SK-N-SH treated with all-trans-retinoic acid at 6 μM for 48 hours (cell line): Measurements from ENCODE around the gene TEN1.

Experiments
- ATAC-seq: fragments of 200-7000 bp; cut with Tn5 transposase; 3 replicates; pipeline ENCODE4 v1.9.1; 2020; ENCODE audit warnings: mild to moderate bottlenecking, moderate library complexity
- ARNTL ChIP-seq: fragments of 450-650 bp; formaldehyde crosslinking; IDR thresholded peaks from 2 replicates; pipeline ENCODE4 v1.5.0; 2020; ENCODE audit warnings: low read depth, mild to moderate bottlenecking, moderate library complexity, borderline replicate concordance
- BACH2 ChIP-seq: fragments of 250-450 bp; sonication (Bioruptor Pico); IDR thresholded peaks from 2 replicates; pipeline ENCODE4 v1.9.0; 2021; ENCODE audit warnings: mild to moderate bottlenecking, borderline replicate concordance
- CSDC2 ChIP-seq: fragments of 250-450 bp; sonication (Bioruptor Pico); IDR thresholded peaks from 2 replicates; pipeline ENCODE4 v1.5.0; 2020; ENCODE audit warnings: mild to moderate bottlenecking, moderate library complexity
- ESRRG ChIP-seq: fragments of 250-450 bp; sonication (Bioruptor Pico); IDR thresholded peaks from 2 replicates; pipeline ENCODE4 v1.6.1; 2021; ENCODE audit warnings: mild to moderate bottlenecking
- GLIS3 ChIP-seq: fragments of 250-450 bp; sonication (Bioruptor Pico); IDR thresholded peaks from 2 replicates; pipeline ENCODE4 v1.5.0; 2020; ENCODE audit warnings: mild to moderate bottlenecking, moderate library complexity
- ISL1 ChIP-seq: fragments of 250-450 bp; sonication (Bioruptor Pico); IDR thresholded peaks from 2 replicates; pipeline ENCODE4 v2.1.2; 2022; ENCODE audit warnings: mild to moderate bottlenecking, moderate library complexity
- OSR1 ChIP-seq: fragments of 250-450 bp; sonication (Bioruptor Pico); IDR thresholded peaks from 2 replicates; pipeline ENCODE4 v1.8.0; 2022; ENCODE audit warnings: moderate library complexity, mild to moderate bottlenecking, inconsistent platforms
- PPARA ChIP-seq: fragments of 250-450 bp; sonication (Bioruptor Pico); IDR thresholded peaks from 2 replicates; pipeline ENCODE4 v1.5.0; 2020; ENCODE audit warnings: mild to moderate bottlenecking, borderline replicate concordance
- RARB ChIP-seq: fragments of 250-450 bp; sonication (Bioruptor Pico); IDR thresholded peaks from 2 replicates; pipeline ENCODE4 v1.8.0; 2021; ENCODE audit warnings: mild to moderate bottlenecking, moderate library complexity
- SNAI2 ChIP-seq: fragments of 250-450 bp; sonication (Bioruptor Pico); IDR thresholded peaks from 2 replicates; pipeline ENCODE4 v1.5.0; 2020; ENCODE audit warnings: mild to moderate bottlenecking, moderate library complexity
- TOX ChIP-seq: fragments of 250-450 bp; sonication (Bioruptor Pico); IDR thresholded peaks from 2 replicates; pipeline ENCODE4 v1.8.0; 2021; ENCODE audit warnings: mild to moderate bottlenecking, moderate library complexity, borderline replicate concordance
- ZC3H10 ChIP-seq: fragments of 250-450 bp; sonication (Bioruptor Pico); IDR thresholded peaks from 2 replicates; pipeline ENCODE4 v1.5.1; 2021; ENCODE audit warnings: mild to moderate bottlenecking, moderate library complexity
- ZFP3 ChIP-seq: fragments of 250-450 bp; sonication (Bioruptor Pico); IDR thresholded peaks from 2 replicates; pipeline ENCODE4 v1.5.0; 2020; ENCODE audit warnings: mild to moderate bottlenecking, moderate library complexity
- ZNF70 ChIP-seq: fragments of 450-650 bp; formaldehyde crosslinking; IDR thresholded peaks from 2 replicates; pipeline ENCODE4 v1.5.0; 2020; ENCODE audit warnings: mild to moderate bottlenecking, moderate library complexity
- ZNF8 ChIP-seq: fragments of 450-650 bp; formaldehyde crosslinking; IDR thresholded peaks from 2 replicates; pipeline ENCODE4 v1.5.0; 2020; ENCODE audit warnings: mild to moderate bottlenecking, moderate library complexity
- TF ChIP-seq, protein P1 (sequence below): fragments of 250-450 bp; sonication (Bioruptor Pico); IDR thresholded peaks from 2 replicates; pipeline ENCODE4 v1.8.0; 2020; ENCODE audit warnings: mild to moderate bottlenecking, moderate library complexity, borderline replicate concordance
- TF ChIP-seq, protein P2 (sequence below): fragments of 250-450 bp; sonication (Bioruptor Pico); IDR thresholded peaks from 2 replicates; pipeline ENCODE4 v1.5.0; 2020; ENCODE audit warnings: mild to moderate bottlenecking, moderate library complexity
- TF ChIP-seq, protein P3 (sequence below): fragments of 250-450 bp; sonication (Bioruptor Pico); IDR thresholded peaks from 2 replicates; pipeline ENCODE4 v1.5.1; 2021; ENCODE audit warnings: mild to moderate bottlenecking, moderate library complexity
- TF ChIP-seq, protein P4 (sequence below): fragments of 250-450 bp; sonication (Bioruptor Pico); IDR thresholded peaks from 2 replicates; pipeline ENCODE4 v1.8.0; 2021; ENCODE audit warnings: low read depth, mild to moderate bottlenecking, moderate library complexity, borderline replicate concordance

The TEN1 gene

DNA sequence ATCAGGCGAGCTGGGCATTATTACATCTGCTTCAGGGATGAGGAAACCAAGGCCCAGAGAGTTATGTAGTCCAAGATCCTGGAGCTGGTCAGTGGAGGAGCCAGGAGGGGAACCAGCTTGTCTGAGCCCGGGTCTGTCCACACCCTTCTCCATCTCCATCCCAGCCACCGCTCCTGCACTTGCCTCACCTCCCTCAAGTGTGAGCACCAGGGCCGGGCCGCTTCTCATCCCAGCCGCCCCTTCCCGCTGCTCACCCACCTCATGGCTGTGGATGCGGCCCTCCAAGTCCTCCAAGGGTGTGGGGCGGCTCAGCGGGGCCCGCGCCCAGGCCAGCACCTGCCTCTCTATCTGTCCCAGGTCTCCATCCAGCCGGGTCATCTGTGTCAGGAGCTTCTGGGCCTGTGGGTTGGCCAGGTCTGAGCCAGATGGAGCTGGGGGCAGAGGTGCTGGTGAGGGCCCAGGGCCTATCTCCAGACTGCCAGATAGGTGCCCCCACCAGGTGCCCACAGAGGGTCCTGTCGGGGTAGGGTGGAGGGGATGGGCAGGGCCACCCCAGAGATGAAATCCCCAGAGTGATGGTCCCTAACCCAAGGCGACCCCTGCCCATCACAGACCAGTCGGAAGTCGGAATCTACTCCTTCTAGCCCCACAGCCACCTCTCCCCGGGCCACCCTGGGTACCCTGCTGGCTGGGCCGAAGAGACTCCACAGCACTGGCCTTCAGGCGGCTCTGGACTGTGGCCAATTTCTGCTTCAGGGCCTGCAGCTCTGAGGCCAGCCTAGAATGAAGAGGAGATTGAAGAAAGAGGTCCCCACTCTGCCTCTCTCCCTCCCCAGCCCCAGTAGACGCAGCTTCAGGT, 38.7 kb downstream of the TEN1 start:
- ATAC-seq: no peak
- TF ChIP-seq ZC3H10 (no peak), ZFP3 (CRISPR knock-in tag) (no peak), ZNF70 (CRISPR knock-in tag) (no peak), OSR1 (CRISPR knock-in tag) (no peak), RARB (no peak), TOX (CRISPR knock-in tag) (no peak), CSDC2 (CRISPR knock-in tag) (no peak), ZNF8 (CRISPR knock-in tag) (no peak), BACH2 (CRISPR knock-in tag) (no peak), ARNTL (CRISPR knock-in tag) (no peak), PPARA (CRISPR knock-in tag) (no peak)
- TF ChIP-seq, protein P1, sequence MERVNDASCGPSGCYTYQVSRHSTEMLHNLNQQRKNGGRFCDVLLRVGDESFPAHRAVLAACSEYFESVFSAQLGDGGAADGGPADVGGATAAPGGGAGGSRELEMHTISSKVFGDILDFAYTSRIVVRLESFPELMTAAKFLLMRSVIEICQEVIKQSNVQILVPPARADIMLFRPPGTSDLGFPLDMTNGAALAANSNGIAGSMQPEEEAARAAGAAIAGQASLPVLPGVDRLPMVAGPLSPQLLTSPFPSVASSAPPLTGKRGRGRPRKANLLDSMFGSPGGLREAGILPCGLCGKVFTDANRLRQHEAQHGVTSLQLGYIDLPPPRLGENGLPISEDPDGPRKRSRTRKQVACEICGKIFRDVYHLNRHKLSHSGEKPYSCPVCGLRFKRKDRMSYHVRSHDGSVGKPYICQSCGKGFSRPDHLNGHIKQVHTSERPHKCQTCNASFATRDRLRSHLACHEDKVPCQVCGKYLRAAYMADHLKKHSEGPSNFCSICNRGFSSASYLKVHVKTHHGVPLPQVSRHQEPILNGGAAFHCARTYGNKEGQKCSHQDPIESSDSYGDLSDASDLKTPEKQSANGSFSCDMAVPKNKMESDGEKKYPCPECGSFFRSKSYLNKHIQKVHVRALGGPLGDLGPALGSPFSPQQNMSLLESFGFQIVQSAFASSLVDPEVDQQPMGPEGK (CRISPR knock-in tag): no peak
- TF ChIP-seq, protein P2, sequence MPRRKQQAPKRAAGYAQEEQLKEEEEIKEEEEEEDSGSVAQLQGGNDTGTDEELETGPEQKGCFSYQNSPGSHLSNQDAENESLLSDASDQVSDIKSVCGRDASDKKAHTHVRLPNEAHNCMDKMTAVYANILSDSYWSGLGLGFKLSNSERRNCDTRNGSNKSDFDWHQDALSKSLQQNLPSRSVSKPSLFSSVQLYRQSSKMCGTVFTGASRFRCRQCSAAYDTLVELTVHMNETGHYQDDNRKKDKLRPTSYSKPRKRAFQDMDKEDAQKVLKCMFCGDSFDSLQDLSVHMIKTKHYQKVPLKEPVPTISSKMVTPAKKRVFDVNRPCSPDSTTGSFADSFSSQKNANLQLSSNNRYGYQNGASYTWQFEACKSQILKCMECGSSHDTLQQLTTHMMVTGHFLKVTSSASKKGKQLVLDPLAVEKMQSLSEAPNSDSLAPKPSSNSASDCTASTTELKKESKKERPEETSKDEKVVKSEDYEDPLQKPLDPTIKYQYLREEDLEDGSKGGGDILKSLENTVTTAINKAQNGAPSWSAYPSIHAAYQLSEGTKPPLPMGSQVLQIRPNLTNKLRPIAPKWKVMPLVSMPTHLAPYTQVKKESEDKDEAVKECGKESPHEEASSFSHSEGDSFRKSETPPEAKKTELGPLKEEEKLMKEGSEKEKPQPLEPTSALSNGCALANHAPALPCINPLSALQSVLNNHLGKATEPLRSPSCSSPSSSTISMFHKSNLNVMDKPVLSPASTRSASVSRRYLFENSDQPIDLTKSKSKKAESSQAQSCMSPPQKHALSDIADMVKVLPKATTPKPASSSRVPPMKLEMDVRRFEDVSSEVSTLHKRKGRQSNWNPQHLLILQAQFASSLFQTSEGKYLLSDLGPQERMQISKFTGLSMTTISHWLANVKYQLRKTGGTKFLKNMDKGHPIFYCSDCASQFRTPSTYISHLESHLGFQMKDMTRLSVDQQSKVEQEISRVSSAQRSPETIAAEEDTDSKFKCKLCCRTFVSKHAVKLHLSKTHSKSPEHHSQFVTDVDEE (CRISPR knock-in tag): no peak

DNA sequence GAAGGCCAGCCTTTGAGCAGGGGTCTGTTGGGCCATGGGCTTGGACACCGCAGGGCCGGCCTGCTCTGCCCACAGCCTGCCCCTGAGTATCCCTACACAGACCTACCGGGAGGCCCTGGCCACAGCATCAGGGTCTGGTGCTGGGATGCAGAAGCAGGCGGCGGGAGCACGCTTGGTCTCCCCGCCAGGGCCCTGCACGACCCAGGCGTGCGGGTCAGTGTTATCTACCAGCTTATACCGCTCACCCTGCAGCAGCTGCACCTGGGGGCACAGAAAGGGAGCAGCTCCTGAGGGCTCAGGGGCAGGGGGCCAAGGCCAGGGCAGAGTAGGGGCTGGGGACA, 39.3 kb downstream of the TEN1 start:
- ATAC-seq: no peak
- TF ChIP-seq, protein P3, sequence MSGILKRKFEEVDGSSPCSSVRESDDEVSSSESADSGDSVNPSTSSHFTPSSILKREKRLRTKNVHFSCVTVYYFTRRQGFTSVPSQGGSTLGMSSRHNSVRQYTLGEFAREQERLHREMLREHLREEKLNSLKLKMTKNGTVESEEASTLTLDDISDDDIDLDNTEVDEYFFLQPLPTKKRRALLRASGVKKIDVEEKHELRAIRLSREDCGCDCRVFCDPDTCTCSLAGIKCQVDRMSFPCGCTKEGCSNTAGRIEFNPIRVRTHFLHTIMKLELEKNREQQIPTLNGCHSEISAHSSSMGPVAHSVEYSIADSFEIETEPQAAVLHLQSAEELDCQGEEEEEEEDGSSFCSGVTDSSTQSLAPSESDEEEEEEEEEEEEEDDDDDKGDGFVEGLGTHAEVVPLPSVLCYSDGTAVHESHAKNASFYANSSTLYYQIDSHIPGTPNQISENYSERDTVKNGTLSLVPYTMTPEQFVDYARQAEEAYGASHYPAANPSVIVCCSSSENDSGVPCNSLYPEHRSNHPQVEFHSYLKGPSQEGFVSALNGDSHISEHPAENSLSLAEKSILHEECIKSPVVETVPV: no peak
- no peak for TF ChIP-seq GLIS3 (CRISPR knock-in tag)
- TF ChIP-seq, protein P2 (CRISPR knock-in tag): no peak
- TF ChIP-seq, protein P1 (CRISPR knock-in tag): no peak
- TF ChIP-seq ZNF70 (CRISPR knock-in tag): no peak
- no peak for TF ChIP-seq ESRRG
- TF ChIP-seq, all 23 proteins: peak for 0

DNA sequence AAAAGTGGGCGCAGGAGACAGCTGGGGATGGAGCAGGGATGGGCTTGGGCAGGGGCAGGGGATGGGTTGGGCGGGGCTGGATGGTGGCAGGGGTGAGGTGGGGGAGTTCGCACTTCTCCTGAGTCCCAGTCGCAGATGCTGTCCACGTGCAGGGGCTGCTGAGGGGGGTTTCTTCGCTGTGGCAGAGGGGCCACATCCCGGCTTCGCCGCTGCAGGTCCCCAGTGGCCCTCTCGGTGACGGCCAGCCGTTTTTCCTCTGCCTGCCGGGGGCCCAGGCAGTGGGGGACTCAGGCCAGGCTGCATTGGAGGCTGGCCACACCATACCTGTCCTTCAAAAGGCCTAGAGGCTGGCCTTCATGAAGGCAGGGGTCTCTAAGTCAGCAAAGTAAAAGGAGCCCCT, 39.8 kb downstream of the TEN1 start:
- no peak for ATAC-seq
- no peak for TF ChIP-seq ISL1 (CRISPR knock-in tag)
- TF ChIP-seq SNAI2 (CRISPR knock-in tag): no peak
- no peak for TF ChIP-seq ZC3H10
- TF ChIP-seq, protein P2 (CRISPR knock-in tag): no peak
- no peak for TF ChIP-seq ARNTL (CRISPR knock-in tag)
- TF ChIP-seq, protein P4, sequence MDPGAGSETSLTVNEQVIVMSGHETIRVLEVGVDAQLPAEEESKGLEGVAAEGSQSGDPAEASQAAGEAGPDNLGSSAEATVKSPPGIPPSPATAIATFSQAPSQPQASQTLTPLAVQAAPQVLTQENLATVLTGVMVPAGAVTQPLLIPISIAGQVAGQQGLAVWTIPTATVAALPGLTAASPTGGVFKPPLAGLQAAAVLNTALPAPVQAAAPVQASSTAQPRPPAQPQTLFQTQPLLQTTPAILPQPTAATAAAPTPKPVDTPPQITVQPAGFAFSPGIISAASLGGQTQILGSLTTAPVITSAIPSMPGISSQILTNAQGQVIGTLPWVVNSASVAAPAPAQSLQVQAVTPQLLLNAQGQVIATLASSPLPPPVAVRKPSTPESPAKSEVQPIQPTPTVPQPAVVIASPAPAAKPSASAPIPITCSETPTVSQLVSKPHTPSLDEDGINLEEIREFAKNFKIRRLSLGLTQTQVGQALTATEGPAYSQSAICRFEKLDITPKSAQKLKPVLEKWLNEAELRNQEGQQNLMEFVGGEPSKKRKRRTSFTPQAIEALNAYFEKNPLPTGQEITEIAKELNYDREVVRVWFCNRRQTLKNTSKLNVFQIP (CRISPR knock-in tag): no peak
- no peak for TF ChIP-seq ZNF70 (CRISPR knock-in tag)
